ENCODE results near the gene ITPR2.

DNA sequence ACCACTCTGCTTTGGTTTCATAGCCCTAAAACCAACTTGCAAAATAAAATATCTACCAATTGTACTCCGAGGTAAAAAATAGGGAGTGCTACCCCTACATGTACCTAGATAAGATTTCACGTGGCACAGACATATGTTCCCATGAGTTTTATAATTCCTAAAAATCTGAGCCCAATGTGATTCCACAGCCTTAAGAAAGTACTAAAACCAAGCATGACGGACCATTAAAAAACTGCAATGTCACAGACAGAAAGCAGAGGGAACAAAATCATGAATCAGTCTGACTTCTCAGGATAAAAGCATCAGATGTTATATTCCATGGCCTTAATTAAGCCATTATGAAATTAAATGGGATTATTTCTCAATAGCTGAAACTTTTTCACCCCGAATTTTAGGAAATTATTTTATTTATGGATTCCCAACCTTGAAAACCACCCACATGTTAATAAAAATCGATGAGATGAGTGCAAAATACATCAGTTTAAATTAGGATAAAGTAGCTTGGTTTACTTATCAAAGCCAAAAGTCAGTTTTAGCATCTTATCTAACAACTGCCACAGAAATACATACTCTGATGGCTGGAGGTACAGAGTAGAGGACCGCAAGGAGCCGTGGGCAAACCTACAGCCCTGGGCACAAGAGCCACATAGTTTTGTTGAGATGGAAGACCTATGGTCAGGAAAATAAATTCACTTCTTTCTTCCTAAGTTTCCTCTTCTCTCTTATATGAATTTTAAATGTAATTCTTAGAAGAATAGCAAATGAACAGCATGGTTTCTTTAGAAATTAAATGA lies 4.5 kb downstream of the ITPR2 start:
- no peak for TF ChIP-seq ZNF274 (IDR thresholded peaks at IDR 0.05; ENCODE audit: borderline replicate concordance, extremely low read depth, low read length)
- no peak for TF ChIP-seq EGR1 (IDR thresholded peaks at IDR 0.05; ENCODE audit: borderline replicate concordance, low read depth, low read length)
- TF ChIP-seq, protein P1, sequence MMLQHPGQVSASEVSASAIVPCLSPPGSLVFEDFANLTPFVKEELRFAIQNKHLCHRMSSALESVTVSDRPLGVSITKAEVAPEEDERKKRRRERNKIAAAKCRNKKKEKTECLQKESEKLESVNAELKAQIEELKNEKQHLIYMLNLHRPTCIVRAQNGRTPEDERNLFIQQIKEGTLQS (IDR thresholded peaks at IDR 0.05; ENCODE audit: insufficient read depth, low read depth, low read length) = no peak
- no peak for TF ChIP-seq RFX5 (IDR thresholded peaks at IDR 0.05; ENCODE audit: borderline replicate concordance, low read depth, low read length)
- TF ChIP-seq, protein P2, sequence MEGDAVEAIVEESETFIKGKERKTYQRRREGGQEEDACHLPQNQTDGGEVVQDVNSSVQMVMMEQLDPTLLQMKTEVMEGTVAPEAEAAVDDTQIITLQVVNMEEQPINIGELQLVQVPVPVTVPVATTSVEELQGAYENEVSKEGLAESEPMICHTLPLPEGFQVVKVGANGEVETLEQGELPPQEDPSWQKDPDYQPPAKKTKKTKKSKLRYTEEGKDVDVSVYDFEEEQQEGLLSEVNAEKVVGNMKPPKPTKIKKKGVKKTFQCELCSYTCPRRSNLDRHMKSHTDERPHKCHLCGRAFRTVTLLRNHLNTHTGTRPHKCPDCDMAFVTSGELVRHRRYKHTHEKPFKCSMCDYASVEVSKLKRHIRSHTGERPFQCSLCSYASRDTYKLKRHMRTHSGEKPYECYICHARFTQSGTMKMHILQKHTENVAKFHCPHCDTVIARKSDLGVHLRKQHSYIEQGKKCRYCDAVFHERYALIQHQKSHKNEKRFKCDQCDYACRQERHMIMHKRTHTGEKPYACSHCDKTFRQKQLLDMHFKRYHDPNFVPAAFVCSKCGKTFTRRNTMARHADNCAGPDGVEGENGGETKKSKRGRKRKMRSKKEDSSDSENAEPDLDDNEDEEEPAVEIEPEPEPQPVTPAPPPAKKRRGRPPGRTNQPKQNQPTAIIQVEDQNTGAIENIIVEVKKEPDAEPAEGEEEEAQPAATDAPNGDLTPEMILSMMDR (IDR thresholded peaks at IDR 0.05; ENCODE audit: control extremely low read depth in 1 of 3, insufficient read depth in 1 of 3, low read depth in 1 of 3, low read length in 3 of 3) = no peak
- TF ChIP-seq, protein P3, sequence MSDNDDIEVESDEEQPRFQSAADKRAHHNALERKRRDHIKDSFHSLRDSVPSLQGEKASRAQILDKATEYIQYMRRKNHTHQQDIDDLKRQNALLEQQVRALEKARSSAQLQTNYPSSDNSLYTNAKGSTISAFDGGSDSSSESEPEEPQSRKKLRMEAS (IDR thresholded peaks at IDR 0.05) = no peak
- no peak for TF ChIP-seq BRCA1 (IDR thresholded peaks at IDR 0.05; ENCODE audit: low read depth, low read length)
- TF ChIP-seq TAF1 (IDR thresholded peaks at IDR 0.05; ENCODE audit: low read depth, low read length) = no peak
- no peak for TF ChIP-seq RNF2 (IDR thresholded peaks at IDR 0.05; ENCODE audit: borderline replicate concordance, low read depth, low read length, missing control alignments, poor library complexity, severe bottlenecking)
- TF ChIP-seq NANOG (IDR thresholded peaks at IDR 0.05; ENCODE audit: insufficient read depth, low read depth, low read length, poor library complexity, severe bottlenecking) = no peak
